ENCODE results near the gene SLC38A6. TPM values are rescaled to one million over a fixed set of nuclear protein-coding genes. Genes with fewer than 3 reads are reported as not detected.

SLC38A6 gene
- total RNA-seq, 1 experiment from 2014 or later = 9.3 TPM

GRCh38 chr14:61098721-61099120 is 117.7 kb downstream of the SLC38A6 start:
- in situ Hi-C loops (cut with HindIII; ENCODE audit: low pct_unique_long_range_greater_than_20kb, low sequenced_read_pairs) = no loop called here
- no TSS peak for BruUV-seq (replicated peaks)
- ATAC-seq = no peak

GRCh38 chr14:61099216-61099835 is 118.3 kb downstream of the SLC38A6 start:
- H3K4me1 ChIP-seq (ENCODE audit: control insufficient read depth, insufficient read depth, low read length) = peaks cover 7% of the 10 kb centered on the region; the same call in 1 of the 2 replicates
- H3K36me3 ChIP-seq (ENCODE audit: control insufficient read depth, insufficient read depth, low read length) = no peaks in the 10 kb centered on the region
- POLR2A ChIA-PET = interaction anchor here (0.5 kb wide), 1 partner anchor 46 kb away, joined by 3 read pairs; no protein-coding TSS in a partner anchor
- H3K27ac ChIP-seq (ENCODE audit: low read length) = no peak overlapping the region
- no peak for TF ChIP-seq REST (IDR thresholded peaks at IDR 0.05; ENCODE audit: insufficient read depth in 1 of 2, low read depth in 2 of 2, low read length in 1 of 2)
- TF ChIP-seq SIN3A (IDR thresholded peaks at IDR 0.05; ENCODE audit: borderline replicate concordance, insufficient read depth, low read depth, low read length) = no peak
- no peak for TF ChIP-seq TCF7L2 (IDR thresholded peaks at IDR 0.05; ENCODE audit: low read depth, low read length)
- TF ChIP-seq, protein P1, sequence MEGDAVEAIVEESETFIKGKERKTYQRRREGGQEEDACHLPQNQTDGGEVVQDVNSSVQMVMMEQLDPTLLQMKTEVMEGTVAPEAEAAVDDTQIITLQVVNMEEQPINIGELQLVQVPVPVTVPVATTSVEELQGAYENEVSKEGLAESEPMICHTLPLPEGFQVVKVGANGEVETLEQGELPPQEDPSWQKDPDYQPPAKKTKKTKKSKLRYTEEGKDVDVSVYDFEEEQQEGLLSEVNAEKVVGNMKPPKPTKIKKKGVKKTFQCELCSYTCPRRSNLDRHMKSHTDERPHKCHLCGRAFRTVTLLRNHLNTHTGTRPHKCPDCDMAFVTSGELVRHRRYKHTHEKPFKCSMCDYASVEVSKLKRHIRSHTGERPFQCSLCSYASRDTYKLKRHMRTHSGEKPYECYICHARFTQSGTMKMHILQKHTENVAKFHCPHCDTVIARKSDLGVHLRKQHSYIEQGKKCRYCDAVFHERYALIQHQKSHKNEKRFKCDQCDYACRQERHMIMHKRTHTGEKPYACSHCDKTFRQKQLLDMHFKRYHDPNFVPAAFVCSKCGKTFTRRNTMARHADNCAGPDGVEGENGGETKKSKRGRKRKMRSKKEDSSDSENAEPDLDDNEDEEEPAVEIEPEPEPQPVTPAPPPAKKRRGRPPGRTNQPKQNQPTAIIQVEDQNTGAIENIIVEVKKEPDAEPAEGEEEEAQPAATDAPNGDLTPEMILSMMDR (IDR thresholded peaks at IDR 0.05) = no peak
- TF ChIP-seq POLR2AphosphoS5 (IDR thresholded peaks at IDR 0.05; ENCODE audit: low read depth, low read length) = no peak
- in situ Hi-C loops (cut with HindIII; ENCODE audit: low pct_unique_long_range_greater_than_20kb, low sequenced_read_pairs) = no loop called here
- BruUV-seq (replicated peaks) = no TSS peak
- intact Hi-C loops (cut with micrococcal nuclease; ENCODE audit: unreplicated experiment) = no loop called here
- no peak for DNase-seq (ENCODE audit: low read depth, low spot score)
- H3K9me3 ChIP-seq (ENCODE audit: control insufficient read depth, insufficient read depth, low read depth, low read length) = no peaks in the 10 kb centered on the region
- CTCF ChIA-PET = interaction anchor here (0.6 kb wide), 1 partner anchor 90 kb away, joined by 3 read pairs; no protein-coding TSS in a partner anchor
- ATAC-seq = no peak
- no peak overlapping the region for H3K4me3 ChIP-seq (ENCODE audit: low read depth in 2 of 2, low read length in 2 of 2)
- H3K27me3 ChIP-seq (ENCODE audit: control insufficient read depth, insufficient read depth, low read length) = no peaks in the 10 kb centered on the region

More at GRCh38 chr14:61098721-61099120, 117.7 kb downstream of the SLC38A6 start:
- Histone ChIP-seq H3K4me3 (ENCODE audit: low read depth in 2 of 2, low read length in 2 of 2) (no peak overlapping the region), H3K4me1 (ENCODE audit: control insufficient read depth, insufficient read depth, low read length) (peaks cover 2% of the 10 kb centered on the region; the same call in 1 of the 2 replicates), H3K27me3 (ENCODE audit: control insufficient read depth, insufficient read depth, low read length) (no peaks in the 10 kb centered on the region), H3K27ac (ENCODE audit: low read length) (no peak overlapping the region), H3K9me3 (ENCODE audit: control insufficient read depth, insufficient read depth, low read depth, low read length) (no peaks in the 10 kb centered on the region), H3K36me3 (ENCODE audit: control insufficient read depth, insufficient read depth, low read length) (no peaks in the 10 kb centered on the region)
- ChIA-PET POLR2A (no interaction called here), CTCF (interaction anchor here (0.6 kb wide), 2 partner anchors 89 to 90 kb away, joined by 3 read pairs; no protein-coding TSS in a partner anchor)
- intact Hi-C loops (cut with micrococcal nuclease; ENCODE audit: unreplicated experiment) = no loop called here
- no peak for DNase-seq (ENCODE audit: low read depth, low spot score)
- TF ChIP-seq, protein P1 (IDR thresholded peaks at IDR 0.05) = no peak
- TF ChIP-seq SIN3A (IDR thresholded peaks at IDR 0.05; ENCODE audit: borderline replicate concordance, insufficient read depth, low read depth, low read length) = no peak
- TF ChIP-seq REST (IDR thresholded peaks at IDR 0.05; ENCODE audit: insufficient read depth in 1 of 2, low read depth in 2 of 2, low read length in 1 of 2) = no peak
- no peak for TF ChIP-seq TCF7L2 (IDR thresholded peaks at IDR 0.05; ENCODE audit: low read depth, low read length)
- TF ChIP-seq POLR2AphosphoS5 (IDR thresholded peaks at IDR 0.05; ENCODE audit: low read depth, low read length) = no peak

All from Panc1 (cell line).